H1 (cell line): ENCODE data around the gene EXTL2. TPM values are rescaled to one million over a fixed set of nuclear protein-coding genes. Genes with fewer than 3 reads are reported as not detected.

Experiments used
- CEBPB ChIP-seq: IDR thresholded peaks from 2 replicates; pipeline ENCODE4 v1.6.1; 2012; ENCODE audit warnings: low read depth, low read length
- CHD7 ChIP-seq: fragments of 300-600 bp; sonication (generic); IDR thresholded peaks from 2 replicates; pipeline ENCODE4 v1.7.1; 2012; ENCODE audit warnings: low read length, moderate library complexity, mild to moderate bottlenecking, inconsistent platforms; ENCODE audit not compliant: insufficient replicate concordance
- FOSL1 ChIP-seq: IDR thresholded peaks from 2 replicates; pipeline ENCODE4 v1.6.1; 2011; ENCODE audit warnings: mild to moderate bottlenecking, low read depth, low read length, moderate library complexity; ENCODE audit not compliant: insufficient read depth
- MAX ChIP-seq: IDR thresholded peaks from 2 replicates; pipeline ENCODE4 v1.6.1; 2012; ENCODE audit warnings: inconsistent platforms
- RXRA ChIP-seq: IDR thresholded peaks from 2 replicates; pipeline ENCODE4 v1.6.1; 2011; ENCODE audit warnings: low read depth, mild to moderate bottlenecking, low read length, moderate library complexity; ENCODE audit not compliant: insufficient read depth
- SIRT6 ChIP-seq: IDR thresholded peaks from one replicate; pipeline ENCODE4 v1.7.1; 2012; ENCODE audit warnings: low read length, inconsistent platforms
- TBP ChIP-seq: IDR thresholded peaks from 2 replicates; pipeline ENCODE4 v1.6.1; 2011; ENCODE audit warnings: low read depth, low read length, improper control_type of control experiment
- polyA plus RNA-seq, 7 experiments: library from polyadenylated mRNA; depleted of rRNA in 3 of 7; stranded (reverse) in 5 of 7; unstranded in 2 of 7; fragments of >200 nt in 5 of 7; fragments of 200-250 nt in 2 of 7; gene quantifications; 1 replicate in 5 of 7; 2 replicates in 1 of 7; 4 replicates in 1 of 7; pipeline versions ENCODE4 v1.2.1 to v1.2.3, GENCODE V29; 2011 to 2013; ENCODE audit warnings: missing spikeins in 2 of 7, mixed read lengths in 2 of 7
- total RNA-seq: library from RNA; stranded (reverse); fragmentation: NEBNext Ultra II Directional; extraction: Animal tissue kit (Norgen Biotek cat#: 25700); gene quantifications from 2 replicates; pipeline ENCODE4 v1.2.1, GENCODE V29; 2021

Gene EXTL2
- total and polyA plus RNA-seq, 2 of the 8 experiments (the other 6 are each of a cell fraction or from before 2014, with no cell fraction given), result 27.1 to 54.7 TPM

- TF ChIP-seq RXRA, result no peak
- TF ChIP-seq CEBPB, result no peak
- TF ChIP-seq CHD7, result no peak
- no peak for TF ChIP-seq MAX
- TF ChIP-seq FOSL1, result no peak
- TF ChIP-seq SIRT6, result no peak
- no peak for TF ChIP-seq TBP
Observed at GRCh38 chr1:100902365-100902764, 7.7 kb upstream of the EXTL2 start (continued).
